CD4-positive, alpha-beta memory T cell (primary cell): ENCODE results near the gene GRIA4. TPM values are rescaled to one million over a fixed set of nuclear protein-coding genes. Genes with fewer than 3 reads are reported as not detected.

Experiments
- CTCF ChIA-PET: fragments of 350-600 bp; sonication (Branson Sonifier 250); formaldehyde crosslinking; loops from one replicate; lab custom pipeline; 2021; ENCODE audit warnings: inconsistent platforms; ENCODE audit not compliant: partially characterized antibody; lab: Charles Lee
- POLR2A ChIA-PET: fragments of 350-600 bp; sonication (Branson Sonifier 250); formaldehyde crosslinking; loops from one replicate; lab custom pipeline; 2021; ENCODE audit not compliant: partially characterized antibody; lab: Charles Lee
- DNase-seq, 5 donors: peaks; one replicate each; pipeline versions ENCODE4 v3.0.0 to v3.0.0-alpha.2; 2020 to 2022; ENCODE audit warnings: mixed read lengths in 1 of 5
- H3K27ac ChIP-seq: one replicate; pipeline ENCODE4 v1.7.0; 2013; ENCODE audit warnings: low read depth, low read length
- H3K27me3 ChIP-seq: 2 replicates; pipeline ENCODE4 v1.7.0; 2013; ENCODE audit warnings: mild to moderate bottlenecking, low read length, moderate library complexity; ENCODE audit not compliant: insufficient read depth
- H3K36me3 ChIP-seq: 2 replicates; pipeline ENCODE4 v1.7.0; 2013; ENCODE audit warnings: mild to moderate bottlenecking, low read length, moderate library complexity; ENCODE audit not compliant: insufficient read depth
- H3K4me1 ChIP-seq: 2 replicates; pipeline ENCODE4 v1.7.0; 2013; ENCODE audit warnings: mild to moderate bottlenecking, low read length, moderate library complexity; ENCODE audit not compliant: insufficient read depth
- H3K4me3 ChIP-seq, 2 donors: one replicate each; pipeline ENCODE4 v1.7.0; 2013; ENCODE audit warnings: low read length in 2 of 2, mild to moderate bottlenecking in 1 of 2
- H3K9me3 ChIP-seq, 2 donors: one replicate each; pipeline ENCODE4 v1.7.0; 2013; ENCODE audit warnings: low read length in 2 of 2, control low read depth in 1 of 2; ENCODE audit not compliant: control insufficient read depth in 1 of 2
- H3K27ac Mint-ChIP-seq, 7 donors: one replicate each; pipeline ENCODE4 v1.8.0; 2020 to 2021; ENCODE audit warnings: mixed read lengths in 7 of 7, mild to moderate bottlenecking in 6 of 7, inconsistent platforms in 3 of 7, moderate library complexity in 3 of 7
- H3K27me3 Mint-ChIP-seq, 2 donors: one replicate each; pipeline ENCODE4 v1.8.0; 2020 to 2021; ENCODE audit warnings: mixed read lengths in 2 of 2
- H3K36me3 Mint-ChIP-seq, 2 donors: one replicate each; pipeline ENCODE4 v1.8.0; 2020 to 2021; ENCODE audit warnings: mixed read lengths in 2 of 2, inconsistent platforms in 1 of 2, mild to moderate bottlenecking in 1 of 2
- H3K4me1 Mint-ChIP-seq, 4 donors: one replicate each; pipeline ENCODE4 v1.8.0; 2020 to 2021; ENCODE audit warnings: mixed read lengths in 4 of 4, mild to moderate bottlenecking in 1 of 4
- H3K4me3 Mint-ChIP-seq, 8 donors: one replicate each; pipeline ENCODE4 v1.8.0; 2020 to 2021; ENCODE audit warnings: mixed read lengths in 8 of 8, mild to moderate bottlenecking in 7 of 8, moderate library complexity in 6 of 8, inconsistent platforms in 3 of 8
- H3K9me3 Mint-ChIP-seq, 8 donors: one replicate each; pipeline ENCODE4 v1.8.0; 2020 to 2021; ENCODE audit warnings: mixed read lengths in 8 of 8, mild to moderate bottlenecking in 5 of 8, inconsistent platforms in 3 of 8, moderate library complexity in 1 of 8
- intact Hi-C: fragments of 100-400 bp; cut with micrococcal nuclease; formaldehyde crosslinking; loops from one replicate; pipeline ENCODE4 v1.15.1; 2023
- polyA plus RNA-seq, 2 donors: library from polyadenylated mRNA; unstranded; fragments of 300-500 nt; fragmentation: Illumina TruSeq; gene quantifications; one replicate each; pipeline ENCODE4 v1.2.3, GENCODE V29; 2021
- total RNA-seq, 2 experiments: library from RNA; stranded (reverse); gene quantifications; one replicate each; pipeline ENCODE4 v1.2.3, GENCODE V29; 2021

Gene GRIA4
- total and polyA plus RNA-seq, 4 experiments from 2014 or later = not detected

- intact Hi-C loops = no loop called here
- H3K4me3 Mint-ChIP-seq = no peak overlapping the region
- H3K36me3 ChIP-seq = no peaks in the 10 kb centered on the region
- ChIA-PET POLR2A (no interaction called here), CTCF (no interaction called here)
- H3K27ac Mint-ChIP-seq = no peak overlapping the region
- no peaks in the 10 kb centered on the region for H3K4me1 ChIP-seq
- H3K27me3 ChIP-seq = no peaks in the 10 kb centered on the region
- peaks cover 1 to 2% of the 10 kb centered on the region in 2 donors for H3K27me3 Mint-ChIP-seq
- H3K4me1 Mint-ChIP-seq = no peaks in the 10 kb centered on the region
- no peak overlapping the region for H3K4me3 ChIP-seq
- no peaks in the 10 kb centered on the region for H3K36me3 Mint-ChIP-seq
- H3K9me3 ChIP-seq = no peaks in the 10 kb centered on the region
- no peaks in the 10 kb centered on the region for H3K9me3 Mint-ChIP-seq
- H3K27ac ChIP-seq = no peak overlapping the region
- DNase-seq = no peak
Observed at GRCh38 chr11:105799728-105800462, 190.0 kb downstream of the GRIA4 start.

- H3K27ac Mint-ChIP-seq = no peak overlapping the region
- ChIA-PET CTCF (no interaction called here), POLR2A (no interaction called here)
- no peak overlapping the region for H3K4me3 Mint-ChIP-seq
- H3K9me3 ChIP-seq = no peaks in the 10 kb centered on the region
- no peaks in the 10 kb centered on the region for H3K27me3 ChIP-seq
- no peaks in the 10 kb centered on the region for H3K36me3 ChIP-seq
- no peak for DNase-seq
- no peak overlapping the region for H3K4me3 ChIP-seq
- H3K9me3 Mint-ChIP-seq = no peaks in the 10 kb centered on the region
- no peaks in the 10 kb centered on the region for H3K4me1 Mint-ChIP-seq
- no peak overlapping the region for H3K27ac ChIP-seq
- no peaks in the 10 kb centered on the region for H3K4me1 ChIP-seq
- intact Hi-C loops = no loop called here
- H3K27me3 Mint-ChIP-seq = peaks cover 0 to 3% of the 10 kb centered on the region in 2 donors
- no peaks in the 10 kb centered on the region for H3K36me3 Mint-ChIP-seq
Observed at GRCh38 chr11:105802390-105802789, 192.5 kb downstream of the GRIA4 start.

- POLR2A ChIA-PET = no interaction called here
Observed at GRCh38 chr11:105811242-105811641, 201.4 kb downstream of the GRIA4 start.

GRCh38 chr11:105821372-105821771 lies 211.5 kb downstream of the GRIA4 start:
- no peak overlapping the region for H3K4me3 Mint-ChIP-seq
- no peaks in the 10 kb centered on the region for H3K4me1 ChIP-seq
- ChIA-PET CTCF (no interaction called here), POLR2A (no interaction called here)
- no peaks in the 10 kb centered on the region for H3K4me1 Mint-ChIP-seq
- no peaks in the 10 kb centered on the region for H3K36me3 Mint-ChIP-seq
- intact Hi-C loops = no loop called here
- no peak overlapping the region for H3K4me3 ChIP-seq
- H3K27ac Mint-ChIP-seq = no peak overlapping the region
- no peak for DNase-seq
- H3K27me3 ChIP-seq = no peaks in the 10 kb centered on the region
- H3K27me3 Mint-ChIP-seq = peaks cover 0 to 2% of the 10 kb centered on the region in 2 donors
- H3K36me3 ChIP-seq = no peaks in the 10 kb centered on the region
- H3K9me3 ChIP-seq = no peaks in the 10 kb centered on the region
- H3K27ac ChIP-seq = no peak overlapping the region
- no peaks in the 10 kb centered on the region for H3K9me3 Mint-ChIP-seq

More at GRCh38 chr11:105811242-105811641, 201.4 kb downstream of the GRIA4 start:
- Histone ChIP-seq H3K9me3 (no peaks in the 10 kb centered on the region), H3K4me1 (no peaks in the 10 kb centered on the region), H3K4me3 (no peak overlapping the region), H3K27ac (no peak overlapping the region), H3K27me3 (no peaks in the 10 kb centered on the region), H3K36me3 (no peaks in the 10 kb centered on the region)
- H3K4me3 Mint-ChIP-seq = no peak overlapping the region
- no peak overlapping the region for H3K27ac Mint-ChIP-seq
- CTCF ChIA-PET = no interaction called here
- intact Hi-C loops = no loop called here
- no peaks in the 10 kb centered on the region for H3K9me3 Mint-ChIP-seq
- no peaks in the 10 kb centered on the region for H3K4me1 Mint-ChIP-seq
- DNase-seq = no peak
- peaks cover 0 to 2% of the 10 kb centered on the region in 2 donors for H3K27me3 Mint-ChIP-seq
- no peaks in the 10 kb centered on the region for H3K36me3 Mint-ChIP-seq

- H3K27me3 Mint-ChIP-seq = peaks cover 0 to 2% of the 10 kb centered on the region in 2 donors
- no peaks in the 10 kb centered on the region for H3K36me3 Mint-ChIP-seq
- H3K4me1 Mint-ChIP-seq = no peaks in the 10 kb centered on the region
- Histone ChIP-seq H3K4me1 (no peaks in the 10 kb centered on the region), H3K27me3 (no peaks in the 10 kb centered on the region), H3K36me3 (no peaks in the 10 kb centered on the region), H3K9me3 (no peaks in the 10 kb centered on the region), H3K4me3 (no peak overlapping the region), H3K27ac (no peak overlapping the region)
- intact Hi-C loops = no loop called here
- no peak overlapping the region for H3K4me3 Mint-ChIP-seq
- ChIA-PET POLR2A (no interaction called here), CTCF (no interaction called here)
- no peak overlapping the region for H3K27ac Mint-ChIP-seq
- H3K9me3 Mint-ChIP-seq = no peaks in the 10 kb centered on the region
- no peak for DNase-seq
Observed at GRCh38 chr11:105821781-105822180, 211.9 kb downstream of the GRIA4 start.

GRCh38 chr11:105823495-105824033 lies 213.7 kb downstream of the GRIA4 start:
- Mint-ChIP-seq H3K9me3 (no peaks in the 10 kb centered on the region), H3K36me3 (no peaks in the 10 kb centered on the region), H3K4me1 (no peaks in the 10 kb centered on the region), H3K4me3 (no peak overlapping the region), H3K27me3 (peaks cover 0 to 2% of the 10 kb centered on the region in 2 donors), H3K27ac (no peak overlapping the region)
- no peaks in the 10 kb centered on the region for H3K4me1 ChIP-seq
- no peak overlapping the region for H3K4me3 ChIP-seq
- POLR2A ChIA-PET = no interaction called here
- CTCF ChIA-PET = no interaction called here
- no peaks in the 10 kb centered on the region for H3K36me3 ChIP-seq
- H3K27ac ChIP-seq = no peak overlapping the region
- H3K27me3 ChIP-seq = no peaks in the 10 kb centered on the region
- no peak for DNase-seq
- intact Hi-C loops = no loop called here
- H3K9me3 ChIP-seq = no peaks in the 10 kb centered on the region

- Histone ChIP-seq H3K27ac (no peak overlapping the region), H3K27me3 (no peaks in the 10 kb centered on the region), H3K9me3 (no peaks in the 10 kb centered on the region), H3K4me1 (no peaks in the 10 kb centered on the region), H3K4me3 (no peak overlapping the region), H3K36me3 (no peaks in the 10 kb centered on the region)
- Mint-ChIP-seq H3K9me3 (no peaks in the 10 kb centered on the region), H3K4me3 (no peak overlapping the region), H3K36me3 (no peaks in the 10 kb centered on the region), H3K27me3 (peaks cover 2 to 3% of the 10 kb centered on the region in 2 donors), H3K27ac (no peak overlapping the region), H3K4me1 (no peaks in the 10 kb centered on the region)
- no peak for DNase-seq
- ChIA-PET CTCF (no interaction called here), POLR2A (no interaction called here)
- intact Hi-C loops = no loop called here
Observed at GRCh38 chr11:105824457-105825013, 214.7 kb downstream of the GRIA4 start.
